Daoy (cell line): ENCODE results near the gene TMED8. TPM values are rescaled to one million over a fixed set of nuclear protein-coding genes. Genes with fewer than 3 reads are reported as not detected.
"Not testable (repeated sequence)": the region's sequence is repeated elsewhere in the genome, so short reads cannot be mapped to it uniquely, and the experiment has no call there.

Experiments used
- DNase-seq: peaks from one replicate; pipeline ENCODE4 v3.0.0-alpha.2; 2015; ENCODE audit warnings: low read depth
- total RNA-seq: library from RNA; depleted of rRNA; stranded (reverse); fragments of >200 nt; shearing (Covaris generic); gene quantifications from 2 replicates; pipeline ENCODE4 v1.2.3, GENCODE V29; 2014

The TMED8 gene
- total RNA-seq, 1 experiment from 2014 or later: 17.2 TPM

DNA sequence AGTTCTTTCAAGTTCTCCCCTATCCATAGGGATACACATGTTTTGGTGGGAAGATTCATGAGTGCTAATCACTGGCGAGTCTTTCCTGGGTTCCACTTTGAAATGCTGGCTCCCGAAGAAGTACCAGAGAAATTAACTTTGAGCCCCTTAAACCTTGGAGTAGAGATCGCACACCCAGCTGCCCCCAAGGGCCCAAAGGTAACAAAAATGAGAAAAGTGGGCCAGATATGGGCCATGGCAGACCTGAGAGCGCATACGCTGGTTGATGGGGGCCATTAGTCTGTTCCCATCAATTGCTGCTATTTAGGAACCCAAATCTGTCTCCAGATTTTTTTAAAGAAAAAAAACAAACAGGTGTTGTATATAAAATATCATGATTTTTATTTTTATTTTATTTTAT, 53.9 kb downstream of the TMED8 start:
- no peak for DNase-seq

DNA sequence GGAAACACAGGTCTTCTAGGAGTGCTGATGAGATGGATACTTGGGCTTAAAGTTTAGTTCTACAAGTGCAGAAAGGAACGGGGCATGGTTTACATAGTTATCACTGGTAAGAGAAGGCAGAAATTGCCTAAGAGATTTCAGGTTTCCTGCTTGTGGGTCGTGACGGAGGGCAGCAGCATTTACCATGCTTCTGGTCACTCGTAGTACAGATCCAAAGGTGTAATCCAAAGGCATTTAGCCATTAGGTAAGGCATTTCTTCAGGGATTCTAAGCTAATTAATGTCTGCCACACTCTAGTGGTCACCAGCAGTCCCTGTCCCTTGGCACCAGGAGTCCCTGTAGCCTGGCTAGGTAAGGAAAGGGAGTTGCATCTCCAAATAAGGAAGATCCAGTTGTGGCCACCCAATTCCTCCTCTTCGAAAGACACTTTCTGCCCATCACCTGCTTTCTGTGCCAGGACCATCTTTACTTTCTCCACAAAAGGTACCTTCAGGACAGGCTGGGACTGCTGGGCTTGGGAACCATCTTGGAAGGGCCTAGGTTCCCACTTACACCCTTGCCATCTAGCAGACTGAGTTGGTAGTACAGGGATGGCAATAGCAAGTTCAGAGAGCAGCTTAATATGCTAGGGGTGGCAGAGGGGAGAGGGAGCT, 54.5 kb downstream of the TMED8 start:
- no peak for DNase-seq

DNA sequence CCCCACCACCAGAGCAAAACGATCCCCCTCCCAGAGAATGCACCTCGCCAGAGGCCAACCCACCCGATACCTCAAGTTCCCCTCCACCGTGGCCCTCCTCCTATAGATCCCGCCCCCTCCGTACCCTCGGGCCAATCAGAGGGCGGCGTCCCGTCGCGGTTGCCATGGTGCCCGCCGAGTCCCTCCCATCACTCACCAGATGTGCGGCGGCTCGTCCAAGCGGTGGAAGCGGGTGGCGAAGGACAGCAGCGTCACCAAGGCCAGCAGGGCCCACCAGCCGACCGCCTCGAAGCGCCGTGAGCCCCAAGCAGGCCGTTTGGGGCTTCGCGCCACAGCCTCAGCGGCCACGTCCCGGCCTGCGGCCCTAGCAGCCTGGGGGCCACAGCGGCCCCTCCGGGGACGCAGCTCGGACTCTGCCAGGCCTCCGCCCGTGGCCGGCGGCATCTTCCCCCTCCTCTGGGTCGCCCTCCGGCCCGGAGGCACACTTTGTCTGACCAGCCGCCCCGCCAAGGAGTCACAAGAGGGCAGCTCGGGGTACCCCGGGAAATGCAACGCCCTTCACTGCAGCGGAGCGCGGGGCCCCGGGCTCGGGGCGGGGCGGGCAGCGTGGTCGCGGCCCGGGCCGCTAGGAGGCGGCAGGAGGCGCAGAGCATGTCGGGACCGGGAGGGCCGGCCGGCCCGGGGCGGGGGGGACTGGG, 56.5 kb downstream of the TMED8 start, which contains the start of gene POMT2:
Gene POMT2 (minus strand): TSS at position 646 of the 698 bp plus-strand sequence. CDS start 202 bp downstream, at position 444.
- DNase-seq: peak; percentile 98

DNA sequence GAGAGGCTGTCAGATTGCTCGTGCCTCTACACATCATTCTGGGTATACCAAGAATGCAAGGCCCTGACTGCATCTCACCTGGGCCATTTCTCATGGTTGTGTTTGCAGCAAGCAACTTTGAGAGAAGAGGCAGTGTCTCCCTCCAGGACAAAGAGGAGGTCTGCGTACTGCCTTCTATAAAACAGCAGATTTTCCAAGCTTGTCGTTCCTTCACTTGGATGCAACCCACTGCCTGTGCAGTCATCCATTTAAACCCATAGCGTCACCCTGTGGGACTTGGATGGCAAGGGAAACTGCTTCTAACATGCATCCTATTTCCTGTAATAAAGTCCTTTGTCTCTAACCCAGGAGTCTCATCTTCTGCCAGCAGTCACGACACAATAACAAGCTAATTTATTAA, 57.5 kb downstream of the TMED8 start:
- DNase-seq: no peak

DNA sequence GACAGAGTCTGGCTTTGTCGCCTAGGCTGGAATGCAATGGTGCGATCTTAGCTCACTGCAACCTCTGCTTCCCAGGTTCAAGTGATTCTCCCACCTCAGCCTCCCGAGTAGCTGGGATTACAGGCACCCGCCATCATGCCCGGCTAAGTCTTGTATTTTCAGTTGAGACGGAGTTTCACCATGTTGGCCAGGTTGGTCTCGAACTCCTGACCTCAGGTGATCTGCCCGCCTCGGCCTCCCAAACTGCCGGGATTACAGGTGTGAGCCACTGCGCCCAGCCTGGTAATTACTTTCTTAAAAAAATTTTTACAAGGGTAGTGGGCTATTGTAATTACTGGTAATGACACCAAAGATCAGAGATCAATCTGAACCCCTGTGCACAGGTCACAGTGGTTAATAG, 58.1 kb downstream of the TMED8 start:
- not testable (repeated sequence) for DNase-seq

DNA sequence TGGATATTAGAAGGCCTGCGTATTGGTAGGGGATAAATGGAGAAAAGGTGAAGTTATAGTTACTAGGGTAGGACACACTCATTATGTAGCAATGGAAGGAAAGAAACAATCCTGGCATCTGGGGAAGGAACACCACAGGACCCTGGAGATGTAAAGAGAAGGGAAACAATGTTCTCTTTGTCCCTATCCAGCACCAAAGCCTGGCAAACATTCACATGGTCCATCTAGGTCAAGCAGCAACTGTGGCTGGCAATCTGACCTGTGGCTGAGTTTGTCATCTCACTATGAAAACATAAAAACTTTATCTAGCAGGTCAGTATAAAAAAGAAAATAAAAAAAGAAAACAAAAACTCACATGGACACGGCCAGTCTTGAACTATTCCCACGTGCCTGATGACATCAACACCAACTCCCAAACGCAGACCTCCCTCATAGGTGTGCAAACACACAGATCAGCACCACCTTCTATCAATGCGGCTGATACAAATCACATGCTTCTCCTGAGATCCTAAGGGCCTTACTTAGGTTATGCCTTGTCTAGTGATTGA, 58.8 kb downstream of the TMED8 start:
- DNase-seq: no peak

DNA sequence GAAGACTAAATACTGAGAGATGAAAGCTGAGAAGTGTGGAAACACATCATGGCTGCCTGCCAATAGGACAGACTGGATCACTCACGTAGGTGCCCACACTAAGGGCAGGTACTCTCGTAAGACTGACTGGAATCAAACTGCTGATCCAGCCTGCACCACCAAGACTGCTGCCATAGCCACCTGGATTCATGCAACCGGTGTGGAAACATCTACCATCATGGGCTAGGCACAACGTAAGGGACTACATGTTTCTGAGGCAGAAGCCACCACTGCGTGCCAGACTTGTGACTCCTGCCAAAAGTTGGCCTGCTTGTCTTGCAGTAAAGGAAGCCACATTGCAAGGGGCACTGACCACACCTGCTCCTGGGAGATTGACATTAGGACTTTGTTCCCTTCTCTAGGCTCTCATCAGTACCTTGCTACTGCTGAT, 60.0 kb downstream of the TMED8 start:
- no peak for DNase-seq

DNA sequence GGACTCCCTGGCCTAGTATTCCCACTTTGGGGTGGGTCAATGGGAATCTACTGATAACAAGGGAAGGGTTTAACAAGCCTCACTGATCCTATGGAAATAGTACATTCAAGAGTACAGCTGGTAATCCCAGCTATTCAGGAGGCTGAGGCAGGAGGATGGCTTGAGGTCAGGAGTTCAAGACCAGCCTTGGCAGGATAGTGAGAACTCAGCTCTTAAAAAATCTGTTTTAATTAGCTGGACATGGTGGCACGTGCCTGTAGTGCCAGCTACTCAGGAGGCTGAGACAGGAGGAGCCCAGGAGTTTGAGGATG, 60.7 kb downstream of the TMED8 start:
- DNase-seq: no peak

DNA sequence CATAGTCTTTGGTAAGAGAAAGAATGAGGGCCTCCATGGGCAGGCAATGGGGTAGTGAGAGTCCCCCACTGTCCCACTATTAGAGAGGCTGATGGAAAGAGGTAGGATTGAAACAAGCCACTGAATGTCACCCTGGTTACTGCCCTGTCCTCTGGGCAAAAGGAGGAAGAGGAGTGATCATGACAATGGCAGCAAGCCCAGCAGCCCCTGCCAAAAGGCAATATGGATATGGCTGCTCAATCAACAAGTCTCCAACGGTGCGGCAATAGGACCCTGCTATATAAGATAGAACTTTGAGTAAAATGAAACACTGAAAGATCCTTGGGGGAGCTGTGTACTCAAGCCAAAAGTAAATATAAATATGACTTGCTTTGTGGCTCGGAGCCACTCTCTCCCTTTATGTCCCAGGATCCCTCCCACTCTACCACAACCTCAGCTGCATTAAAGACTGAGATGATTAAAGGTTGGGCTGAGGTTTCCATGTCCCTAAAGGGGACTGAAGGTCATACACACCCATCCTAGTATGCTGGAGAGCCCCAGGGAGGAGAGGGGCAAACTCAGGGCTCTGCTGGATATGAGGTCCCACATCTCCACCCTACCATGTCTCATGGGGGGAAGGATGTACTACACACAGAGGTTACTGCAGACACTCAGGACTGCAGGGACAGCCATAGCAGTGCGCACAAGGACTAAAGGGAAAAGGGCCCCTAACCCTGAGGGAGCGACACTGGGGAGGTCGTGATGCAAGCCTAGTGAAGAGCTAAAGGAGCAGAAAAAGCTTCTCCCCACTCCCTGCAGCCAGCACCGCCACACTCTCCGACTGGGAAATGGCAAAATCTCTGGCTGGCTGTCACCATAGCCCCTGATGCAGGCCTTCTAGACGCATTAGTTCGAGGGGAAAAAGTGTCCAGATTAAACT, 62.1 kb downstream of the TMED8 start:
- DNase-seq: no peak

DNA sequence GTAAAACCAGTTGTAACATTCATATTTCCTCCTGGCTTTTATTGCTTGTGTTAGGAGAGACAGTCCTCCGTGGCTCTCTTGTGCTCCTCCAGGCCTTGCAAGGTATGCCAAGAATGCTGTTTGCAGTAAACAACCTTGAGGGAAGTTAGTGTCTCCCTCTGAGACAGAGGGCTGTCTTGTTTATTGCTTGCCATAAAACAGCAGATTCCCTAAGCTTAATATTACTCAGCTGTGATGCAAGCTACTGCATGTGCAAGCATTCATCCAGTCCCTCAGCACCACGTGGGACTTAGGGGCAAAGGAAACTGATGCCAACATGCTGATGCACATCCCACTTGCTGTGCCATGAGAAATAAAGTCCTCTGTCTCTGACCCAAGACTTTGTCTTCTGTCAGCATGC, 62.9 kb downstream of the TMED8 start:
- DNase-seq: no peak

DNA sequence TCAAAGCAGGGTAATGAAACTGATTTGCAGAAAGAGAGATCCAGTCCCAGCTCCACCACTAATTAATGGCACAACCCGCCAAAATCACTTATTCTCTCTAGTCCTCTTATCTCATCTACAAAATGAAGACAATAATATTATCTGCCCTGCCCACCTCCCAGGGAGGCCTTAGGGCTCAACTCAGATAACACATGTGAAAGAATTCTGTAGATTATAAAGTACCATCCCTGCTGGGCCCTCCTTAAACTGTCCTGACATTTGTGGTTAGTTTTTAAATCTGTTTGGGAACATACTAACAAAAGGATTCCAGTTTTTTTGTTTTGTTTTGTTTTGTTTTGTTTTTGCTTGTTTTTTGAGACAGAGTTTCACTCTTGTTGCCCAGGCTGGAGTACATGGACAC, 63.5 kb downstream of the TMED8 start:
- no peak for DNase-seq

DNA sequence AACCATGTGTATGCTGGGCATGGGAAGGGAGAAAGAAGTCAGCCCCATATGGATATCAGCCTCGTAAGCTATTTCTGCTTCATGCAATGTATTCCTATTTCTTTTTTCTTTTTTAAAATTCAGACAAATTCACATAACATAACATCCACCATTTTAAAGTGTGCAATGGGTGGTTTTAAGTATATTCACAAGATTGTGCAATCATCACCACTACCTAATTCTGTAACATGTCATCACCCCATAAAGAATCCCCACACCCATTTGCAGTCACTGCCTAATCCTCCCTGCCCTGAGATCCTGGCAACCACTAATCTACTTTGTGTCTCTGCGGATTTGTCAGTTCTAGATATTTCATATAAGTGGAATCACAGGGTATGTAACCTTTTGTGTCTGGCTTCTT, 65.7 kb downstream of the TMED8 start:
- no peak for DNase-seq

DNA sequence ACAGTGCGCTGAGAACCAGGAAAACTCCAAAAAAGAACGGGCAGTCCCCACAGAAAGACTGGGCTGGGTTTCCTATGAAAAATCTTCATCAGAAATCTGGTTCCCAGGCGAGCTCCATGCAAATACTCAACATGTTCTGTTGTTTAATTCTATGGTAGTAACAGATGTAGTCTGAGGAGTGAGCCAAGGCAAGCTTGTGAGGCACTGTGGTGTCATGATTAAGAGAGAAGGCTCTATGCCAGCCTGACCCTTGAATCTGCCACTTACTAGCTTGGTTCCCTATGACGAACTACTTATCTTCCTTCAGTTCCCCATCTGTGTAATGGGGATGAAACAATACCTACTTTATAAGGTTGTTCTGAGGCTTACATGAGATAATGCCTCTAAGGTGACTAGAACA, 66.9 kb downstream of the TMED8 start:
- DNase-seq: no peak

DNA sequence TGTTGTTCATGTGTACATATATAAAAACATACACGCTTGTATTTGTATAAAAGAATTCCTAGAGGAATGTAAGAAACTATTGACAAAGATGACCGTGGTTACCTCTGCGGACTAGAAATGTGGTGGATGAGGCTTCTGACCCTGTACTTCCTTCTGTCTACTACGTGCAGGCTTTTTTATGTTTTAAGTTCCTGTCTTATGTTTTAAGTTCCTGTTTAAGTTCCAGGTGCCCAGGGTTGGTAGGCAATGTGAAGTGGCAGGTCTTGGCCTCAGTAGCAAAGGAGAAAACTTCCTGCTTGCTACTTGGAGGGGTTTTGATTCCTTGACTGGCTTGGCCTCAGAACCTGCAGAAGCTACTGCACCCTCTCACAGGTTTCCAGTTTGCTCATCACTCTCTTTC, 67.8 kb downstream of the TMED8 start:
- no peak for DNase-seq

DNA sequence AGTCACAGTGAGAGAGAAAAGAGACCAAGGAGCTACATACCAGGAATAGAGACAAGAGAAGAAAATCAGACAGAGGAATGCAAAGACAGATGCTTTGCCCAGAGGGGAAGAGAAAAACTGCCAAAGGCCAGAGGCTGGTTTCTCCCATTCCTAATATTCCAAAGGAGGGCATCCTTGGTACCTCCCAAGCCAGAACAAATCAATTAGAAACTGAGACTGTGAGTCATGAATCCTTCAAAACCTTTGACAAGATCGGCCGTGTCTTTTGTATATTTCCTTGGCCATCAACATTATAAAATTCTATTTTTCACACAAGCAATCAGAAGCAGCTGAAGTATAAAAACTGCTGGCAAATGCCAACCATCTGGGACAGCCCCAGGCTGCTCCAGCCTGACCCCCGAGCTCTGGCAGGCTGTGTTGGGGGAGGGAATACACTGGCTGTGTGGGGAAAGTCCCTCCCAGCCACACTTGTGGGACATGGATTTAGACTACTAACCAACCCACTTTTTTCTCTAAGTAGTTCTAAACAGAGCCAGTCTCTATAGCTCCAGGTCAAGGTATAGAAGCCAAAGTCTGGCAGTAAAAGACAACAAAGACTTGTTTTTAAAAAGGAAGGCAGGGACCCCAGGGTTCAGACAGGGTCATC, 69.9 kb downstream of the TMED8 start:
- peak; percentile 77 for DNase-seq

DNA sequence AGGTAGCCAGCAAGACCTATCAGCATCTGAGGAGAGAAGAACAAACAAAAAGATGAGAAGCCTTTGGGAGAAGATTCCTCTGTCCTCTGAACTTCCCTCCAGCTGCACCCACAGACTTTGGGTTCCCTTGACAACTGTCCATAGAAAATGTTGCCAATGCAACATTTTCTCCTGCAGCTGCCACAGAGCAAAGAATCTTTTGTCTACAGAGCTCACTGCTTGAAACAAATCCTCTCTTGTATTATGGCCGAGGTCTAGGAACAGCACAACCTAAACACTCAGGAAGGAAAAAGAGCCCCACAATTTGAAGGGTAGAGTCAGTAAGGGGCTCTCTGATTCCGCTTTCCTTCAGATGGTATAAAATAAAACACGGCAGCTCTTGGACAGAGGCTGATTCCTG, 70.5 kb downstream of the TMED8 start:
- DNase-seq: no peak

DNA sequence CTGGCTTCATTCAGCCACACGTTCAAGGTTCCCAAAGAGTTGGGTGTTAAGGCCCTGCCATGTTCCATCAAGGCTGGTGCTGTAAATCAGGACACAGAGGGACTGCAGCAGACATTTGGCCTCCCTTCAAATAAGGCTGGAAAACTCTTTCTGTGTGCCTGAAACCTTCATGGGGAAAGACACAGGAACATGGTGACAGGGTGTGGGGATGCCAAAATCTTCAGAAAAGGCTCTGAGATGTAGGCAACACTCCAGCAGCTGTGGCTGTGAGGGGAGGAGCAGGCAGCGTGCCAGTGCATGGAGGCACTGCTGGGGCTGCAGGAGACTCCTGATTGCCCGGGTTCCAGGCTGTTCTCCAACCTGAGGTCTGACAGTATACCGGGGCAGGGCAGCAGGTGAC, 71.2 kb downstream of the TMED8 start:
- no peak for DNase-seq

DNA sequence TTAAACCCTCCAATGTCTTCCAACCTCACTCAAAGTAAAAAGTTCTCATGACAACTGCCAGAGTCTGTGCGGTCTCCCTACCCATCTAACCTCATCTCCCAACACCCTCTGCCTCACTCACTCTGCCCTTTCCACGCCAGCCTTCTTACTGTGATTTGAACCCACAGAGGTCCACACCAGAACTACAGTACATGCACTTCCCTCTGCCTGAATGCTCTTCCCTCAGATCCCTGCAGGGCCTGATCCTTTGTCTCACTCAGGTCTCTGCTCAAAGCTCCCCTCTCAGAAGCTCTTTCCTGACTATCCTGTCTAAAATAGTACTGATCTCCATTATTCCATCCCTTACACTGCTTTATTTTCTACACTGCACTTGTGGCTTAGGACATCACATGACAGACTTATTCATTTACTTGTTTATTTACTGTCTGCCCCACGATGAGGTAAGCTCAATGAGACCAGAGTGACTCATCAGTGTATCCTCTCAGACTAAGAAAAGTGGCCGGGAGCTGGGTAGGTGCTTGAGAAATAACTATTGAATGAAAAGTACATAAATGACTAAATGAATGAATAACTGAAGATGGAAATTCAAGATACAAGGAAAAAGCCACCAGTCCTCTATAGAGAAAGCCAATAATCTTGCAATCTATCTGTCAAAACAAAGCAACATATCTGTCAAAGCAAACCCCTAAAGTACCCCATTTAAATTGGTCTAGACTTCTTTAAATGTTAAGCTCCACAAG, 73.3 kb downstream of the TMED8 start:
- peak; percentile 96 for DNase-seq

DNA sequence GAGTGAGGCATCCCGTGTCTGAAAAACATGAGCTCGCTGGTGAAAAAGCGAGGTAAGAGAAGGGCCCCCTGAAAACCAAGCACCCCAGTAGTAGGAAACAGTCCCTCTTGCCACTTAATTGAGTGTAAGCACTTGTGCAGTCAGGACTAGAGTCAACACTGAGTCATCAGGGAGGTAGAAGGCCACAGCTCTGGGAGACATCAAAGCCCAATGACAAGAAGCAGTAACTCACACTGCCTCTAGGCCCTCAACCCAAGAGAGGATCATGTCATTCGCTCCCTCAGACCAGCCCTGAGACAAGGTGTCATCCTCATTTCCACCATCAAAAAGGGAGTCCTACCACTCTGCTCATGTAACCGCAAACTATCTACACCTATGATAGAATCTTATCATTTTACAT, 74.0 kb downstream of the TMED8 start:
- peak; percentile 94 for DNase-seq

DNA sequence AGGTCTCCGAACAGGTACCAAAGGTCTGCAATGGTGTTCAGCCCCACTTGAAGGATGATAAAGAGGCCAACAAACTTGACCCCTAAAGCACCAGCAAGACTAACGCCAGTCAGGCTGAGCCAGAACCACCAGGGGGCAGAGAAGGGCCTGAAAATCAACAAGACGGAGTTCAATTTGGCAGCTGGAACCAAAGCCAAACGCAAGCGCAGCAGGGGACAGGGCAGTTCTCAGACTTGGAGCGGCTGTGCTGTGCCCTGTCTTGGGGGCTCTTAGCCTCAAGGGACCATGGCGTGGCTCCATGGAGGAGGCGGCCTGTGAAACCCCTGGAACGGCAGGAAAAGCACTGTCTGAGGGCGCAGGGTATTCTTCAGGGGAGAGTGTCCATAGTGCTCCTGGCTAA, 75.8 kb downstream of the TMED8 start:
- peak; percentile 89 for DNase-seq

DNA sequence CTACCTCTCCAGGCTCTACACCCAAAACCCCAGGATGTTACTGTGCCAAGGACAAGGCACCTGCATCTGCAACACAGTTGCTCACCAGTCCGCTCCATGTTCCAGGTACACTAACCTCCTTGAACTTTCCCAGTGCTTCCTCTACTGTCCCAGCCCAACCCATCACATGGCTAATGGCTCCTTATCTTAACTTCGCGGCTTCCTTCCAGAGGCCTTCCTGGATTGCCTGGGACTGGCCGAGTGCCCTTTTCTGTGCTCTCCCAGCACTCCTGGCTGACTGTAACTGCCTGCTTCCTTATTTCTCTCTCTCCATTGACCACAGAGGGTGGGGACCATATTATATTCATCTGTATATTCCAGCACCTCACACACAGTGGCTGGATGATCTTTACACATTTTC, 77.1 kb downstream of the TMED8 start:
- DNase-seq: no peak
